Measurements from ENCODE around the gene TRAFD1.
"Not testable (repeated sequence)": the region's sequence is repeated elsewhere in the genome, so short reads cannot be mapped to it uniquely, and the experiment has no call there.

TRAFD1 gene

DNA sequence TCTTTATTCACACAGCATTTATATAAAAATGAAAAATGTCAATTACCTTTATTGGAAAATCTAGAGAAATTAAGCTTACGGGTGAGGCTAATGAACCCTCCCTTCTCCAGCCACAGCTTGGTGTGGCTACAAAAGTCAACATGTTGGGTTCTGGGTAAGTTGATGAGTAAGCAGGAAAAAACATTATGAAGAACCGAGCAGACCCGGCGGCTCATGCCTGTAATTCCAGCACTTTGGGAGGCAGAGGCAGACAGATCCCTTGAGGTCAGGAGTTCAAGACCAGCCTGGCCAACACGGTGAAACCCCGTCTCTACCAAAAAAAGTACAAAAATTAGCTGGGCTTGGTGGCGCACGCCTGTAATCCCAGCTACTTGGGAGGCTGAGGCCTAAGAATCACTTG lies 27.7 kb upstream of the TRAFD1 start:
- no peak for DNase-seq (ENCODE audit: extremely low read depth, low read depth)
- TF ChIP-seq, protein P1, sequence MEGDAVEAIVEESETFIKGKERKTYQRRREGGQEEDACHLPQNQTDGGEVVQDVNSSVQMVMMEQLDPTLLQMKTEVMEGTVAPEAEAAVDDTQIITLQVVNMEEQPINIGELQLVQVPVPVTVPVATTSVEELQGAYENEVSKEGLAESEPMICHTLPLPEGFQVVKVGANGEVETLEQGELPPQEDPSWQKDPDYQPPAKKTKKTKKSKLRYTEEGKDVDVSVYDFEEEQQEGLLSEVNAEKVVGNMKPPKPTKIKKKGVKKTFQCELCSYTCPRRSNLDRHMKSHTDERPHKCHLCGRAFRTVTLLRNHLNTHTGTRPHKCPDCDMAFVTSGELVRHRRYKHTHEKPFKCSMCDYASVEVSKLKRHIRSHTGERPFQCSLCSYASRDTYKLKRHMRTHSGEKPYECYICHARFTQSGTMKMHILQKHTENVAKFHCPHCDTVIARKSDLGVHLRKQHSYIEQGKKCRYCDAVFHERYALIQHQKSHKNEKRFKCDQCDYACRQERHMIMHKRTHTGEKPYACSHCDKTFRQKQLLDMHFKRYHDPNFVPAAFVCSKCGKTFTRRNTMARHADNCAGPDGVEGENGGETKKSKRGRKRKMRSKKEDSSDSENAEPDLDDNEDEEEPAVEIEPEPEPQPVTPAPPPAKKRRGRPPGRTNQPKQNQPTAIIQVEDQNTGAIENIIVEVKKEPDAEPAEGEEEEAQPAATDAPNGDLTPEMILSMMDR (IDR thresholded peaks at IDR 0.05; ENCODE audit: low read depth, low read length, missing control alignments): no peak
- H3K4me3 ChIP-seq (replicated peaks; ENCODE audit: low read depth, low read length): no peak overlapping the region

DNA sequence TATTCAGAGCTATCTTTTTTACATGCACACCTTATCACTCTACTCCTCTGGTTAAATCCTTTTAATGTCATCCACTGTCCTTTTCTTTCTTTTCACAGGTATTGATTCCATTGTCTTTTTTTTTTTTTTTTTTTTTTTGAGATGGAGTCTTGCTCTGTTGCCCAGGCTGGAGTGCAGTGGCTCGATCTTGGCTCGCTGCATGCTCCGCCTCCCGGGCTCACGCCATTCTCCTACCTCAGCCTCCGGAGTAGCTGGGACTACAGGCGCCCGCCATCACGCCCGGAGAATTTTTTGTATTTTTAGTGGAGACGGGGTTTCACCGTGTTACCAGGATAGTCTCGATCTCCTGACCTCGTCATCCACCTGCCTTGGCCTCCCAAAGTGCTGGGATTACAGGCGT lies 24.9 kb upstream of the TRAFD1 start:
- H3K4me3 ChIP-seq (replicated peaks; ENCODE audit: low read depth, low read length); DNase-seq (ENCODE audit: extremely low read depth, low read depth): not testable (repeated sequence)

DNA sequence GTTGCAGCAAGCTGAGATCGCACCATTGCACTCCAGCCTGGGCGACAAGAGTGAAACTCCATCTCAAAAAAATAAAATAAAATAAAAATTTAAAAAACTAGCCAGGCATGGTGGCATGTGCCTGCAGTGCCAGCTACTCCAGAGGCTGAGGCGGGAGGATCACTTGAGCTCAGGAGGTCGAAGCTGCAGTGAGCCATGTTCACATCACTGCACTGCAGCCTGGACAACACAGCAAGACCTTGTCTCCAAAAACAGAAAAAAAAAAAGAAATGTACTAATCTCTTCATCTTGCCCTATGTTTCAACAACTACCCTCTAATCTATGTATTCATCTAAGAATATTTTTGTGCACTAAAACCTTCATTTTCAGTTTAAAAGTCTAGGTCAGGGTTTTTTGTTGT lies 23.2 kb upstream of the TRAFD1 start:
- DNase-seq (ENCODE audit: extremely low read depth, low read depth): no peak
- no peak overlapping the region for H3K4me3 ChIP-seq (replicated peaks; ENCODE audit: low read depth, low read length)
- TF ChIP-seq, protein P1 (IDR thresholded peaks at IDR 0.05; ENCODE audit: low read depth, low read length, missing control alignments): no peak

DNA sequence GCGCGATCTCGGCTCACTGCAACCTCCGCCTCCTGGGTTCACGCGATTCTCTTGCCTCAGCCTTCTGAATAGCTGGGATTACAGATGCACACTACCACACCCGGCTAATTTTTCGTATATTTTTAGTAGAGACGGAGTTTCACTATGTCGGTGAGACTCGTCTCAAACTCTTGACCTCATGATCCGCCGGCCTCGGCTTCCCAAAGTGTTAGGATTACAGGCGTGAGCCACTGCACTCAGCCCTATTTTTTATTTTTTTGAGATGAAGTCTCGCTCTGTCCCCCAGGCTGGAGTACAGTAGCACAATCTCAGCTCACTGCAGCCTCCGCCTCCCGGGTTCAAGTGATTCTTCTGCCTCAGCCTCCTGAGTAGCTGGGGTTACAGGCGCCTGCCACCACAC lies 22.6 kb upstream of the TRAFD1 start:
- H3K4me3 ChIP-seq (replicated peaks; ENCODE audit: low read depth, low read length); DNase-seq (ENCODE audit: extremely low read depth, low read depth): not testable (repeated sequence)

DNA sequence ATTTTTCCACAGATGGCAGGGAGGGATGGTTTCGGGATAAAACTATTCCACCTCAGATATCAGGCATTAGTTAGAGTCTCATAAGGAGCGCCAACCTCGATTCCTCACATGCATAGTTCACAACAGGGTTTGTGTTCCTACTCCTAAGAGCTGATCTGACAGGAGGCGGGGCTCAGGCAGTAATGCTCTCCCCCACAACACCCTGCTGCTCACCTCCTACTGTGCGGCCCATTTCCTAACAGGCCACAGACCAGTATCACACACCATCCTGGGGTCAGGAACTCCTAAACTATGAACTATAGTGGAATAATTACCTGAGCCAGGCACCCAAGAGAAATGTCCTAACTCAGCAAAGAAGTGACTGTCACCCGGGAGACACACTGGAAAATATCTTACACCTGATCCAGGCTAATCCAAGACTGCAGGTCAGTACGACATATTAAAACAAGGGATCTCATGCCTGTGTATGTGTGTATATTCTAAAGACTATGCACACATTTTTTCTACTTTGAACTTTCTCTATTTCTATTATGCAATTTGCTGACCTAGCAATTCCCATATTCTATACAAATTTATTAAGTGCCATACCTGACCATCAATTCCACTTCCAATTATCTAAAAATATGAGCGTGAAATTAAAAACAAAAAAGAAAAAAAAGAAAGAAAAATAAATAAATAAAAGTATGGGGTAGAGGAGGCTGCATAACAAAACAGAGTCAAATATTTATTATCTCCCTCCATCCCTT lies 21.4 kb upstream of the TRAFD1 start:
- no peak overlapping the region for H3K4me3 ChIP-seq (replicated peaks; ENCODE audit: low read depth, low read length)
- DNase-seq (ENCODE audit: extremely low read depth, low read depth): no peak
- TF ChIP-seq, protein P1 (IDR thresholded peaks at IDR 0.05; ENCODE audit: low read depth, low read length, missing control alignments): no peak

DNA sequence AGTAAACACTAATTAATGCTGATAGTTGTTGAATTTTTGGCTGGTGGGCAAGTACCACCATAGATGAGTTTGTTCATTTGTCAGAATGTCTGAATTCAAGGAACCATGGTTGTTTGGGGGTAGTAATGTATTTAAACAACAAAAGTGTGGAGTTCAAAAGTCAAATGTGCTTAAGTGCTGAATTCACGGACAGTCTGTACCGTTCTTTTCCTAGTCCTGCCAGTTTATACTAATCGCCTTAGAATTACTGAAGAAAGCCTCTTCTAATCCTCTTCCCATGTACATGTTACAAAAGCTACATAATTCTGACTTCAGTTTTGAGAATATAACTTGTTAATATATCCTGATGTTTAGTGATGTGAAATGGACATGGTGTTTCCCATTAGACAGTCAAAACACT lies 19.5 kb upstream of the TRAFD1 start:
- TF ChIP-seq, protein P1 (IDR thresholded peaks at IDR 0.05; ENCODE audit: low read depth, low read length, missing control alignments): no peak
- no peak for DNase-seq (ENCODE audit: extremely low read depth, low read depth)
- H3K4me3 ChIP-seq (replicated peaks; ENCODE audit: low read depth, low read length): no peak overlapping the region

DNA sequence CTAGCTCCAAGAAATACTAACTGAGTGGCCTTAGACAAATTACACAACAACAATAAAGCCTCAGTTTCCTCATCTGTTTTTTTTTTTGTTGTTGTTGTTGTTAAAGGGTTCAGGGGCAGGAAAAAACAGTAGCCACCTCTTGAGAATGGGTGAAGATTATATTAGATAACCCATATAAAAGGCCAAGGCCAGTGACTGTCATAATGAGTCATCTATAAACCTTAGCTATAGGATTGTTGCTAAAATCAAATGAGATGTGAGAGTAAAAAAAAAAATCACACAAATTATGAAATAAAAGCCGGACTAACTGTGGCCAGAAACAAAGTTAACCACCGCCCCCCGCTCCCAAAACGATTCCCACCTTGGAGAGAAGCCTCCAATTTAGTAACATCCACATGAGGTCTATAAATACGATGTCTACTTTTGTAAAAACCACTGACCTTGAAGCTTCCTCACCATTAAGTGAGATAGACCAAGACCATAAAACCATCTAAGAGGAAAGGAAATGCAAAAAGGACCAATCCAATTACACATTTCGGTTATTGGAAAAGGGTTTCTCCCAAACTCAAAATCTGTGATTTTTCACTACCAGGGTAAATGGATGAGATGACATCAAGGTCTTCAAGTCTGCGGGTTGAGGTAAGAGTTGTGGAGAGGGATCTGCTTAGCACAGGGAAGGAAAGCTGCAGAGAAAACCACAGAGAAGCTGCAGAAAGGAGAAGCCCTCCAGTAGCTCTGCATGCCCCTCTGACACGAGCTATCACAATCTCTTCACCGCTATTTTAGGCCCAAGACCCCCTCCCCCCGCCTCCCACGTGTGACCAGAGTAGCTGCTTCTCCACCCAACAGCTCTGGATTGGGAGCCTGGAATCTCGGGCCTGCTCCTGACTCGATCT lies 17.8 kb upstream of the TRAFD1 start:
- no peak for DNase-seq (ENCODE audit: extremely low read depth, low read depth)
- TF ChIP-seq, protein P1 (IDR thresholded peaks at IDR 0.05; ENCODE audit: low read depth, low read length, missing control alignments): no peak
- H3K4me3 ChIP-seq (replicated peaks; ENCODE audit: low read depth, low read length): peak overlapping the region; percentile 96
